HG03571 (cell line): Measurements from ENCODE around the gene NSG2.
"Not testable (repeated sequence)": the region's sequence is repeated elsewhere in the genome, so short reads cannot be mapped to it uniquely, and the experiment has no call there.

Source experiments
- ATAC-seq: cut with Tn5 transposase; IDR thresholded peaks from one replicate; pipeline ENCODE4 v1.9.1; 2021; ENCODE audit not compliant: unreplicated experiment

NSG2 gene

GRCh38 chr5:174045470-174046025 is at the start of gene NSG2:
TSS of gene NSG2 (plus strand) at chr5:174045706. CDS start at chr5:174046756, 1,050 bp downstream.
- peak; percentile 75 for ATAC-seq

- no peak for ATAC-seq
Observed at GRCh38 chr5:173997331-173997730, 48.2 kb upstream of the NSG2 start.

- no peak for ATAC-seq
Observed at GRCh38 chr5:173998531-173998930, 47.0 kb upstream of the NSG2 start.

- no peak for ATAC-seq
Observed at GRCh38 chr5:174000076-174000475, 45.4 kb upstream of the NSG2 start.

- ATAC-seq, result no peak
Observed at GRCh38 chr5:174003795-174004194, 41.7 kb upstream of the NSG2 start.

GRCh38 chr5:174008922-174009321 is 36.6 kb upstream of the NSG2 start:
- no peak for ATAC-seq

- ATAC-seq, result no peak
Observed at GRCh38 chr5:174010365-174010764, 35.1 kb upstream of the NSG2 start.

- ATAC-seq, result no peak
Observed at GRCh38 chr5:174011441-174011840, 34.1 kb upstream of the NSG2 start.

GRCh38 chr5:174020069-174020927 is 25.2 kb upstream of the NSG2 start:
- not testable (repeated sequence) for ATAC-seq

- no peak for ATAC-seq
Observed at GRCh38 chr5:174020928-174021304, 24.6 kb upstream of the NSG2 start.

GRCh38 chr5:174022384-174023095 is 23.0 kb upstream of the NSG2 start:
- ATAC-seq, result no peak

- no peak for ATAC-seq
Observed at GRCh38 chr5:174030286-174030685, 15.2 kb upstream of the NSG2 start.

GRCh38 chr5:174044466-174045254 is 846 bp upstream of the NSG2 start:
- no peak for ATAC-seq

GRCh38 chr5:174046558-174046957 is 1.1 kb downstream of the NSG2 start:
- ATAC-seq, result no peak

- ATAC-seq, result no peak
Observed at GRCh38 chr5:174047472-174048099, 2.1 kb downstream of the NSG2 start.

- no peak for ATAC-seq
Observed at GRCh38 chr5:174052636-174053035, 7.1 kb downstream of the NSG2 start.

GRCh38 chr5:174053905-174054304 is 8.4 kb downstream of the NSG2 start:
- ATAC-seq, result no peak

GRCh38 chr5:174056064-174056847 is 10.8 kb downstream of the NSG2 start:
- no peak for ATAC-seq

GRCh38 chr5:174057206-174057605 is 11.7 kb downstream of the NSG2 start:
- ATAC-seq, result no peak
